Measurements from ENCODE around the gene MED27. TPM values are rescaled to one million over a fixed set of nuclear protein-coding genes. Genes with fewer than 3 reads are reported as not detected.

Gene MED27
- total RNA-seq, 1 donor from 2014 or later: 10.5 TPM

- TF ChIP-seq CTCF (IDR thresholded peaks at IDR 0.05; ENCODE audit: insufficient read depth, low read length, severe bottlenecking): no peak
- no peak for DNase-seq (ENCODE audit: low read depth)
- no peaks in the 10 kb centered on the region for H3K27me3 ChIP-seq (ENCODE audit: control insufficient read depth, insufficient read depth, low read length)
- H3K36me3 ChIP-seq (ENCODE audit: control insufficient read depth, insufficient read depth, low read length): no peaks in the 10 kb centered on the region
- H3K4me3 ChIP-seq (ENCODE audit: low read depth, low read length): no peak overlapping the region
- FAIRE-seq: no peak
These were observed 29.1 kb upstream of the MED27 start for GRCh38 chr9:132108728-132109127.

GRCh38 chr9:132099741-132100407 is 20.2 kb upstream of the MED27 start:
- no peak for FAIRE-seq
- H3K4me3 ChIP-seq (ENCODE audit: low read depth, low read length): no peak overlapping the region
- TF ChIP-seq CTCF (IDR thresholded peaks at IDR 0.05; ENCODE audit: insufficient read depth, low read length, severe bottlenecking): no peak
- peaks cover 2% of the 10 kb centered on the region for H3K27me3 ChIP-seq (ENCODE audit: control insufficient read depth, insufficient read depth, low read length)
- DNase-seq (ENCODE audit: low read depth): peak; percentile 32
- no peaks in the 10 kb centered on the region for H3K36me3 ChIP-seq (ENCODE audit: control insufficient read depth, insufficient read depth, low read length)

GRCh38 chr9:132099167-132099566 is 19.5 kb upstream of the MED27 start:
- DNase-seq (ENCODE audit: low read depth) (no peak), FAIRE-seq (no peak)
- Histone ChIP-seq H3K36me3 (ENCODE audit: control insufficient read depth, insufficient read depth, low read length) (no peaks in the 10 kb centered on the region), H3K4me3 (ENCODE audit: low read depth, low read length) (no peak overlapping the region), H3K27me3 (ENCODE audit: control insufficient read depth, insufficient read depth, low read length) (peaks cover 2% of the 10 kb centered on the region)
- TF ChIP-seq CTCF (IDR thresholded peaks at IDR 0.05; ENCODE audit: insufficient read depth, low read length, severe bottlenecking): no peak

GRCh38 chr9:132094314-132094791 is 14.7 kb upstream of the MED27 start:
- H3K27me3 ChIP-seq (ENCODE audit: control insufficient read depth, insufficient read depth, low read length): peaks cover 2% of the 10 kb centered on the region
- no peaks in the 10 kb centered on the region for H3K36me3 ChIP-seq (ENCODE audit: control insufficient read depth, insufficient read depth, low read length)
- DNase-seq (ENCODE audit: low read depth): peak; percentile 78
- no peak for FAIRE-seq
- no peak for TF ChIP-seq CTCF (IDR thresholded peaks at IDR 0.05; ENCODE audit: insufficient read depth, low read length, severe bottlenecking)
- no peak overlapping the region for H3K4me3 ChIP-seq (ENCODE audit: low read depth, low read length)

- FAIRE-seq (no peak), DNase-seq (ENCODE audit: low read depth) (peak; percentile 90)
- Histone ChIP-seq H3K36me3 (ENCODE audit: control insufficient read depth, insufficient read depth, low read length) (no peaks in the 10 kb centered on the region), H3K4me3 (ENCODE audit: low read depth, low read length) (no peak overlapping the region), H3K27me3 (ENCODE audit: control insufficient read depth, insufficient read depth, low read length) (no peaks in the 10 kb centered on the region)
- TF ChIP-seq CTCF (IDR thresholded peaks at IDR 0.05; ENCODE audit: insufficient read depth, low read length, severe bottlenecking): no peak
These were observed 11.1 kb upstream of the MED27 start for GRCh38 chr9:132090771-132091170.
